Hematopoietic multipotent progenitor cell treated with erythropoietin and hydrocortisone succinate and interleukin-3 and kit ligand, for 8 days (in vitro differentiated cells): ENCODE data around the gene C19orf44.
A peak's percentile ranks its signal among the peaks of the same experiment; 100 is the strongest.
"Not testable (repeated sequence)": the region's sequence is repeated elsewhere in the genome, so short reads cannot be mapped to it uniquely, and the experiment has no call there.

Source experiments
- DNase-seq: peaks from one replicate; pipeline ENCODE4 v3.0.0-alpha.2; 2015

The C19orf44 gene

GRCh38 chr19:16470541-16470910 is 25.7 kb upstream of the C19orf44 start:
- DNase-seq: no peak

DNA sequence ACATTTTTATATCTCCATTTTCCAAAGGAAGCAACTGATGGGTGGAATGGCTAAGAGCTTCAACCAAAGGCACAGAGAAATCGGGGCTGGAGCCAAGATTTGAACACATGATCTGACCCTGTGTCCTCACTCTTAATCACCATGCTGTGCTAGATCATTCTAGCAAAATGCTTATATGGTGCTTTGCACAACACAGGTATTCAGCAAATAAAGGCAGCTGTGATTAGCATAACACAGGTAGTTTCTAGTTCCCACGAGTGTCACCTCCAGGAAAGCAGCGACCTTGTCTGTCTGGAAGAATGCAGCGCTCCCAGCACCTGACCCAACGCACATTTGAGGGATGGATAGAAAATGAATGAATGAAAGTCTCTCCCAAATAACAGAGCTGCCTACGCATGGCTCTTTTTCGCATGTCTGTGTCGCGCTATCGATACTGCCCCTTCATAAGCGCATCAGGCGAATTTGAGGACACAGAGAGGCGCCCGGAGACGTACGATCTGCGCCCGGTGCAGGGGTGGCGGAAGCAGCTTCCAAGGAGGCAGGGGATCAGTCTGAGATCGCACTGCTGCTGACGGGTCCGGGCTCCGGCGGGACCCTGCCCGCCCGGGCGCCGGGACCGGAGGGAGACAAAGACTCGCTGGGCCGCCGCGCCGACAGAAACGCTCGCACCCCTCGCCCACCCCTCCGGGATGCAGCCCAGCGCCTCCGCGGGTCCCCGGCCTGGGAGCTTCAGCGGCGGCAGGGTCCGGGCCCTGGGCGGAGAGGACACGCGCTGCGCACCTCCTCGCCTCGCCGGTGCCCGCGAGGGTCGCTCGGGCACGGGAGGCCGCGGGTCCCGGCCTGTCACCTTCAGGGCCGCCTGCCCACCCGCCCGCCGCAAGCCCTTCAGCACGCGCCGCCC is 25.0 kb upstream of the C19orf44 start:
- DNase-seq: peak; percentile 44

- DNase-seq: not testable (repeated sequence)
Measured at GRCh38 chr19:16472559-16472899, 23.7 kb upstream of the C19orf44 start.

DNA sequence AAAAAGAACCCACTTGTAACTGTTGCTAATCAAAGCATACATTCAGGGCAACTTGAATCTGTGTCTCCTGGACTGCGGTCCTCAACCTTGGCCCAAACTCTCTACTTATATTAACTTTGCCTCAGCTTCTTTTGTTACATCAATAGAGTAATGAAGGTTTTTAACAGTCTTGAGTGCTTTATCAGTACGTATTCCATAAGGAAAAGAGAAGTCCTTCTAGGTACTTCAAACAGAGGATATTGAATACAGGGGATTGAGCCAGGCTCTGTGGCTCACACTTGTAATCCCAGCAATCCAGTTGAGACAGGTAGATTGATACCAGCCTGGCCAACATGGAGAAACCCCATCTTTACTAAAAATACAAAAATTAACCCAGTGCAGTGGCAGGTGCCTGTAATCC is 23.2 kb upstream of the C19orf44 start:
- no peak for DNase-seq

DNA sequence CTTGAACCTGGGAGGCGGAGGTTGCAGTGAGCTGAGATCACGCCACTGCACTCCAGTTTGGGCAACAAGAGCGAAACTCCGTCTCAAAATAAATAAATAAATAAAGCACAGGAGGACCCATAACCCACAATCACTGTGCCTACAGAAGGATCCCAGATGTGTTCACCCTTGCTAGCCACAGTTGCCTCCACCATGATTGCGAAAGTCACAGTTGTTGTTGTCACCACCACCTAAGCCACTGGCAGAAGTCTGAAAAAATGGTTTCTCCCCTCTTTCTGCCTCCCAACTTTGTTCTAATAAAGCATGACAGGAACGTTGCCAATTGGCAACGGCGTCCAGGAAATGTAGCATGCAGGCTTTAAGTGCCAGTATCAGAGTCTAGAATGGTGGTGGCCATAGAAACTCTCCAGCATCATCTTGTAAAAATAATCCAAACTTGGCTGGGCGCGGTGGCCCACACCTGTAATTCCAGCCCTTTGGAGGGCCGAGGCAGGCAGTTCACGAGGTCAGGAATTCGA is 22.3 kb upstream of the C19orf44 start:
- DNase-seq: no peak

GRCh38 chr19:16476401-16476800 is 19.8 kb upstream of the C19orf44 start:
- DNase-seq: peak; percentile 53

GRCh38 chr19:16477311-16477710 is 18.9 kb upstream of the C19orf44 start:
- no peak for DNase-seq

DNA sequence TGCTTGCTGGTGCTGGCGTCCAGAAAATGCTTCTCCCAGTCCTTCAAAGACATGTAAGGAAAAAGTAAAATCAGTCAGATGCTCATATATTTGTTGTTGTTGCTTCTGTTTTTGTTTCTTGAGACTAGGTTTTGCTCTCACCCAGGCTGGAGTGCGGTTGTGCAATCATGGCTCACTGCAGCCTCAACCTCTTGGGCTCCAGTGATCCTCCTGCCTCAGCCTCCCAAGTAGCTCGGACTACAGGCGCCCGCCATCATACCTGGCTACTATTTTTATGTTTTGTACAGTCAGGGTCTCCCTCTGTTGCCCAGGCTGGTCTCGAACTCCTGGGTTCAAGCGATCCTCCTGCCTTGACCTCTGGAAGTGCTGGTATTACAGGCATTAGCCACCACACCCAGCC is 13.4 kb upstream of the C19orf44 start:
- DNase-seq: no peak

- DNase-seq: not testable (repeated sequence)
Measured at GRCh38 chr19:16486476-16486875, 9.7 kb upstream of the C19orf44 start.

- DNase-seq: no peak
Measured at GRCh38 chr19:16496613-16496983, 404 bp downstream of the C19orf44 start.

- no peak for DNase-seq
Measured at GRCh38 chr19:16497042-16497441, 848 bp downstream of the C19orf44 start.

GRCh38 chr19:16497837-16498236 is 1.6 kb downstream of the C19orf44 start:
- DNase-seq: no peak

GRCh38 chr19:16504271-16504670 is 8.1 kb downstream of the C19orf44 start:
- no peak for DNase-seq

DNA sequence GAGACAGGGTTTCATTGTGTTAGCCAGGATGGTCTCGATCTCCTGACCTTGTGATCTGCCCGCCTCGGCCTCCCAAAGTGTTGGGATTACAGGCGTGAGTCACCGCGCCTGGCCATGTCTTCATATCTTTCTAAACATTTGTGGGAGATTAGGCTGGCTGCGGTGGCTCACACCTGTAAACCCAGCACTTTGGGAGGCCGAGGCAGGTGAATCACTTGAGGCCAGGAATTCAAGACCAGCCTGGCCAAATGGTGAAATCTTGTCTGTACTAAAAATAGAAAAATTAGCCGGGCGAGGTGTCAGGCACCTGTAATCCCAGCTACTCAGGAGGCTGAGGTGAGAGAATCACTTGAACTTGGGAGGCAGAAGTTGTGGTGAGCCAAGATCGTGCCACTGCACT is 10.0 kb downstream of the C19orf44 start:
- DNase-seq: not testable (repeated sequence)

DNA sequence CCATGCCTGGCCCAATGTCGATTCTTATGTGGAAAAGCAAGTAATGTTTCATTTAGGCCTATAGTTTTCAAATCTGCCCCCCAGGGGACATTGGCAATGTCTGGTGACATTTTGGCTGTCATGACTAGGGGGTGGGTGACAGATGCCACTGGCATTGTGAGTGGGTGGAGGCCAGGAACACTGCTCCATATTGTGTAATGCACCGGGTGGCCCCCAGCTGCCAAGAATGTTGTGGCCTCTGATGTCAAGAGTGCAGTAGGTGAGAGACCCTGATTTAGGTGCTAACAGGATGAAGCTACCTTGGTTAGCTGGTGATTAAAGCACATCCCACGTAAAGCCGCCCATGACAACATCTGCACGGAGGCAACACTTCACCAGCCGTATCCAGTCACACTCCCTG is 10.8 kb downstream of the C19orf44 start:
- DNase-seq: no peak

DNA sequence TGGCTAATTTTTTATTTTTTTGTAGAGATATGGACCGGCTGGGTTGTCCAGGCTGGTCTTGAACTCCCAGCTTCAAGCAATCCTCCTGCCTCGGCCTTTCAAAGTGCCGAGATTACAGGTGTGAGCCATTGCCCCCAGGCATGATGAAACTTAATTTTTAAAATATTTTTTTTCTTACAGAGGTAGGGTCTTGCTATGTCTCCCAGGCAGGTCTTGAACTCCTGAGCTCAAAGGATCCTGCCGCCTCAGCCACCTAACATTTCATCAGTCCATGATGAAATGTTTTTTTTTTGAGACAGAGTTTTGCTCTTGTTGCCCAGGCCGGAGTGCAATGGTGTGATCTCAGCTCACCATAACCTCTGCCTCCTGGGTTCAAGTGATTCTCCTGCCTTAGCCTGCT is 12.4 kb downstream of the C19orf44 start:
- no peak for DNase-seq

- DNase-seq: no peak
Measured at GRCh38 chr19:16509141-16510061, 13.2 kb downstream of the C19orf44 start.

DNA sequence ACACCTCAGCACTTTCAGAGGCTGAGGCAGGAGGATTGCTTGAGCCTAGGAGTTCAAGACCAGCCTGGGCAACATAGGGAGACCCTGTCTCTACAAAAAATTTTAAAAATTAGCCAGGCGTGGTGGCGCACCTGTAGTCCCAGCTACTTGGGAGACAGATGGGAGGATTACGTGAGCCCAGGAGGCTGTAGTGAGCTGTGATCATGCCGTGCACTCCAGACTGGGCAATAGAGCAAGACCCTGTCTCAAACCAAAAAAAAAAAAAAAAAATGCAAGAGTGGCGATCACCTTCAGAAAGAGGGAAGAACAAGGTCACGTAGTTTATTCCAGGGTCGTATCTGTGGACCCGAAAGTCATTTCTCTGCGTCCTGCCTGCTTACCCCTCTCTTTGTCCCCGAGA is 16.4 kb downstream of the C19orf44 start:
- DNase-seq: not testable (repeated sequence)

DNA sequence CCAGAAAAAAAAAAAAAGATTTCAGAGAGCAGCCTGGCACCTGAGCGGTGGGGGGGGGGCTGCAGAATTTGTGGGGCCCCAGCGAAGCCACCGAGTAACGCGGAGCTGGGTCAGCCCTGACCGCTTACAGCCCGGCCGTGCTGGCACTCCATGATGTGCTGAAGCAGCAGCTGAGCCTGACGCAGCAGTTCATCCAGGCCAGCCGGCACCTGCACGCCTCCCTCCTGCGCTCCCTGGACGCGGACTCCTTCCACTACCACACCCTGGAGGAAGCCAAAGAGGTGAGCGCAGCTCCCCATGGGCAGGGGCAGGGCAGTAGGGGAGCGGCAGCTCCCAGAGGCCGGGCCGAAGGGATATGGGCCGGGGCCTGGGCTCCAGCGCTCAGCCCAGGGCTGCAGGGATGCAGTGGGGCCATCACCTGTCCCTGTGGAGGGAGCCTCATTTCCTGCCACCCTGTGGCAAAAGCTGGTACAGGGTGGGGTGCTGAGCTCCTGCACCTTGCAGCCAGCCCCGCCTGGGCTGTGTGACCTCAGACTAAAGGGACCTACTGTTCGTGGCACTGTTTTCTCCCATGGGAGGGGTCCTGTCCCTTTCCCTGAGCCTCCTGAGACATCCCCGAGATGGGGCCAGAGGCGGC is 18.3 kb downstream of the C19orf44 start:
- no peak for DNase-seq

GRCh38 chr19:16516381-16516780 is 20.2 kb downstream of the C19orf44 start:
- no peak for DNase-seq

GRCh38 chr19:16516923-16517610 is 20.9 kb downstream of the C19orf44 start:
- no peak for DNase-seq

DNA sequence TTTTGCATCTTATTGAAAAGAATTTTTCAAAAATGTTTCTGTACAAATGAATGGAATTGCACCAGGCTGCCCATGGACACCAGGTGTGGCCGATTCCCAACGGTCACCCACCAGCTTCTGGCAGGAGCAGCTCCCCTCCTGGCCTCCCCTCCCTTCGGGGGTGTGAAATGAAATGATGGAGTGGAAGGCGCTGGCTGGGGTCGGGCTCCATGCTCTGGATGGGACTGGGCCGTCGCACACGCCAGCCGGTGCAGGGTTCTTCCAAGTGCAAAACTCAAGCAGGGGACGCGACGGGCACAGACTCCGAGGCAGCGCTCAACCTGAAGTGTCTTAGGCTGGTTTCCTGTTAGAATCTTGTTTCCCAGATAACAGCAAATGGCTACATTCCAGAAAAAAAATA is 21.9 kb downstream of the C19orf44 start:
- no peak for DNase-seq
